Measurements from ENCODE around the gene MICAL2. TPM values are rescaled to one million over a fixed set of nuclear protein-coding genes. Genes with fewer than 3 reads are reported as not detected.

MICAL2 gene
- total and polyA plus RNA-seq, 10 of the 15 experiments (the other 5 are each of a cell fraction or from before 2014, with no cell fraction given) = 0.90 to 5.6 (median 2.4) TPM

DNA sequence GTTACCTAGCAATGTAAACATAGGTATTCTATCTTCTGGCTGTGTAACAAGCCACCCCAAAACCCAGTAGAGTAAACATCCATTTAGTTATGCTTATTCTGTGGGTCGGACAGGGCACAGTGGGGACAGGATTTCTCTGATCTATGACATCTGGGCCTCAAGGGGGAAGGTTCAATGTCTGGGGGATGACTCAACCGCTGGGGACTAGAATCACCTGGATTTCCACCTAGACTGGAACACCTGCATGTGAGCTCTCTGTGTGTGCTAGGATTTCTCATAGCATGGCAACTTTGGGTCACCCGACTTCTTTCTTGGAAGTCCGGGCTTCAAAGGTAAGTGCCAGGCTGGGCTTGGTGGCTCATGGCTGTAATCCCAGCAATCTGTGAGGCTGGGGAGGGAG is 36.5 kb upstream of the MICAL2 start:
- Histone ChIP-seq H3K36me3 (ENCODE audit: control insufficient read depth in 2 of 2, insufficient read depth in 2 of 2, low read length in 1 of 2) (no peaks in the 10 kb centered on the region), H3K79me2 (ENCODE audit: control insufficient read depth, insufficient read depth, low read length) (no peaks in the 10 kb centered on the region), H4K20me1 (ENCODE audit: control insufficient read depth, insufficient read depth) (no peaks in the 10 kb centered on the region), H3K27ac (ENCODE audit: control insufficient read depth, insufficient read depth) (no peak overlapping the region), H3K9me3 (replicated peaks; ENCODE audit: control insufficient read depth, insufficient read depth, low read length) (no peaks in the 10 kb centered on the region), H3K9ac (ENCODE audit: control insufficient read depth, insufficient read depth, low read length) (no peak overlapping the region), H3K4me2 (ENCODE audit: control insufficient read depth, insufficient read depth) (no peak overlapping the region), H3K4me3 (no peak overlapping the region), H2AFZ (ENCODE audit: control insufficient read depth, low read depth, low read length) (no peak overlapping the region), H3K27me3 (replicated peaks in 1 of 2; ENCODE audit: control insufficient read depth in 2 of 2, insufficient read depth in 2 of 2, low read length in 1 of 2) (no peaks in the 10 kb centered on the region; a peak in 2 of 4 replicates), H3K4me1 (ENCODE audit: control insufficient read depth, insufficient read depth, low read length) (no peaks in the 10 kb centered on the region)
- WGBS (ENCODE audit: insufficient coverage, insufficient replicate concordance, low lambda C conversion rate, missing lambda C conversion rate) = 58% methylated on average over 4 of the region's 4 CpGs
- CTCF ChIA-PET = interaction anchor here (0.6 kb wide), 1 partner anchor 26 kb away, joined by 3 read pairs; no protein-coding TSS in a partner anchor
- ATAC-seq (no peak), FAIRE-seq (no peak), DNase-seq (ENCODE audit: low read depth, low spot score) (no peak)
- in situ Hi-C loops (cut with MboI) (no loop called here), intact Hi-C loops (cut with micrococcal nuclease; ENCODE audit: unreplicated experiment) (no loop called here)
- RAD21 ChIA-PET (ENCODE audit: unreplicated experiment) = no interaction called here
- BruUV-seq (replicated peaks) = no TSS peak
- POLR2A ChIA-PET = no interaction called here
- no peak for TF ChIP-seq NFXL1 (IDR thresholded peaks at IDR 0.05; ENCODE audit: borderline replicate concordance)
- TF ChIP-seq FOXM1 (IDR thresholded peaks at IDR 0.05; ENCODE audit: low read depth, low read length) = no peak
- no peak for TF ChIP-seq RCOR1 (conservative IDR thresholded peaks at IDR 0.05; ENCODE audit: low read depth, low read length)
- TF ChIP-seq BHLHE40 (IDR thresholded peaks at IDR 0.05; ENCODE audit: borderline replicate concordance in 1 of 2, low read depth in 2 of 2, low read length in 1 of 2) = no peak
- no peak for TF ChIP-seq NFYA (IDR thresholded peaks at IDR 0.05; ENCODE audit: borderline replicate concordance, low read depth, low read length)
- TF ChIP-seq, protein P1, sequence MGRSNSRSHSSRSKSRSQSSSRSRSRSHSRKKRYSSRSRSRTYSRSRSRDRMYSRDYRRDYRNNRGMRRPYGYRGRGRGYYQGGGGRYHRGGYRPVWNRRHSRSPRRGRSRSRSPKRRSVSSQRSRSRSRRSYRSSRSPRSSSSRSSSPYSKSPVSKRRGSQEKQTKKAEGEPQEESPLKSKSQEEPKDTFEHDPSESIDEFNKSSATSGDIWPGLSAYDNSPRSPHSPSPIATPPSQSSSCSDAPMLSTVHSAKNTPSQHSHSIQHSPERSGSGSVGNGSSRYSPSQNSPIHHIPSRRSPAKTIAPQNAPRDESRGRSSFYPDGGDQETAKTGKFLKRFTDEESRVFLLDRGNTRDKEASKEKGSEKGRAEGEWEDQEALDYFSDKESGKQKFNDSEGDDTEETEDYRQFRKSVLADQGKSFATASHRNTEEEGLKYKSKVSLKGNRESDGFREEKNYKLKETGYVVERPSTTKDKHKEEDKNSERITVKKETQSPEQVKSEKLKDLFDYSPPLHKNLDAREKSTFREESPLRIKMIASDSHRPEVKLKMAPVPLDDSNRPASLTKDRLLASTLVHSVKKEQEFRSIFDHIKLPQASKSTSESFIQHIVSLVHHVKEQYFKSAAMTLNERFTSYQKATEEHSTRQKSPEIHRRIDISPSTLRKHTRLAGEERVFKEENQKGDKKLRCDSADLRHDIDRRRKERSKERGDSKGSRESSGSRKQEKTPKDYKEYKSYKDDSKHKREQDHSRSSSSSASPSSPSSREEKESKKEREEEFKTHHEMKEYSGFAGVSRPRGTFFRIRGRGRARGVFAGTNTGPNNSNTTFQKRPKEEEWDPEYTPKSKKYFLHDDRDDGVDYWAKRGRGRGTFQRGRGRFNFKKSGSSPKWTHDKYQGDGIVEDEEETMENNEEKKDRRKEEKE (IDR thresholded peaks at IDR 0.05) = no peak
- TF ChIP-seq IRF3 (IDR thresholded peaks at IDR 0.05) = no peak
- no peak for TF ChIP-seq ZBTB11 (CRISPR knock-in tag; IDR thresholded peaks at IDR 0.05)
- no peak for TF ChIP-seq NBN (IDR thresholded peaks at IDR 0.05)
- no peak for TF ChIP-seq CBX5 (IDR thresholded peaks at IDR 0.05; ENCODE audit: low read depth)
- SMC1A ChIA-PET (ENCODE audit: uncharacterized antibody, unreplicated experiment) = no interaction called here
